HG03469 (cell line): ENCODE results near the gene OSBPL2.

Source experiments
- ATAC-seq: cut with Tn5 transposase; IDR thresholded peaks from one replicate; pipeline ENCODE4 v1.9.1; 2021; ENCODE audit warnings: mild to moderate bottlenecking, moderate library complexity, moderate number of reproducible peaks; ENCODE audit not compliant: unreplicated experiment

Gene OSBPL2

DNA sequence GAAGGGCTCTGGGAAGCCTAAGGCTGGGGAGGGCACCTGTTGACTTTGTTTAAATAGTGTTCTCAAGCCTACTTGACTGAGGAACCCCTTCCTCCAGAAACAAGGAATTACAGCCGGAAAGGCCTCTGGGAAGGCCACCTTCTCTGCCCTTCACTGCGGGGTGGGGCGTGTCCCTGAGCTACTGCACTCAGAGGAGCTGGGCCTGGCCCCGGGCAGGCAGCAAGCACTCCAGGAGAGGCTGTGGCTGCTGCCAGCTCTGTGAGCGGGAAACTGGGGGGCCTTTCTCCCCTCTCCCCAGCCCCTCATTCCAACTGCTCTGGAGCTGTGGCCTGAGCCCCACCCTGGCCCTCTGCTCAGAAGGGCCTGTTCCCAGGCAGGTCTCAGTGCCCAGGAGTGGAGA, 4.0 kb upstream of the OSBPL2 start:
- no peak for ATAC-seq

DNA sequence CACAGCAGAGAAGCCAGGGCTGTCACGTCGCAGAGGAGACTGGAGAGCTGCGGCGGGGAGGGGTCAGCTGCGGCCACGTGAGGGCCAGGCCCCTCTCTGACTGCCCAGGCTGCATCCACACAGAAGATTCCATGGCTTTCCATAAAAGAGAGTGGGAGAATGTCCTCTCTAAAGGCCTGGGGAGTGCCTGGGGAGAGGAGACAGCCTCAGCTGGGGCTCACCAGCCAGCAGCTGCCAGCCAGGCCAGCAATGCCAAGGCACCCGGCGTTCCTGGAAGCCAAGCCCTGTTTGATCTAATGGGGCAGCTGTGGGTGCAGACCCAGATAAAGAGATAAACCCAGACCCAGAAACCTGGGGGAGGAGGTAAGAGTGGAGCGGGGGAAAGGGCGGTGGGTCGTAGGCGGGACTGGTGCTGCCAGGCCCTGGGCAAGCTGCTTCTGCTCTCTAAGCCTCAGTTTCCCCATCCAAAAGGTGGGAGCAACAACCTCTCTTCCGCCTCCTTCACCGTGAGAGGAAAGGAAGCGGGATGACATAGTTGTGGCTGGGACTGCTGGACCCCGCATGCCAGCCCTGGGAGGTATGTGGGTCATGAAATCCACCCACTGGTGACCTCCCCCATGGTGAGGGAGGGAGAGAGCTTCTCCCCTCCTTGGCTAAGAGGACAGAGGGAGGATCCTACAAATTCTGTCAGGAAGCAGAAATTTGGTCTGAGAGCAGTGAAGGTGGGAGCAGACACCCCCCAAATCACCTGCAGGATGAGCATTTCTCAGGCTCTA, 3.1 kb upstream of the OSBPL2 start:
- ATAC-seq, result no peak

DNA sequence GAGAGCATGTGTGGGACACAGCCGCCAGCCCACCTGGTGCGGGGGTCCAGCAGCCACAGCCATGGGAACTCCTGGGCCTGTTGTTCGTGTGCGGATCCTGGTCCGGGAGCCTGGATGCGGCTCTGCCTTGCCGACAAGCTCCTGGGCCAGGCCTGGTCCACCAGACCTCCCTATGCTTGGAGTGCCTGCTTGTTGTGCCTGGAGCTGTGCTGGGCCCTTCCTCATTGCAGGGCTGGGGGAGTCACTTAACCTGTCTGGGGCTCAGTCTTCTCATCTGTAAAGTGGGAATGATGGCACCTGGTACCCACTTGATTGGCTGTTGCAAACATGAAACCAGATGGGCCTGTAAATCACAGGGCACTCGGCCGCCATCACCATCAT, 2.6 kb upstream of the OSBPL2 start:
- no peak for ATAC-seq

DNA sequence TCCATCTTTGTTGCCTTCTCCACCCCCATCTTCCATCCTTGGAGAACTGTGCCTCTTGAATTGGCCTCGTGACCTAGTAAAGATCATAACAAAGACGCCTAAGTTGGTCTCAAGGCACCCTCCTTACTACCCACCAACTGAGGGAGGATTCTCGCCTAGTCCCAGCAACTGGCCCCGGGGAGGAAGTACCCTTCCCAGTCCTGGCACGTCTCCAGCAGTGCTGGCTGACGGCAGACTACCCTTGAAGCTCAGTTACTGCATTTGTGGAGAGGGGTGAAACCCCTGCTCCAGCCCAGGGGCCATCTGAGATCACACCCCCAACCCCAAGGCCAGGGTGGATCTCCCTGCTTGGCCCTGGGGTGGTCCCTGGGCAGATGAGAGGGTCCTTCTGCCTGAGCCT, 2.1 kb upstream of the OSBPL2 start:
- ATAC-seq, result no peak

DNA sequence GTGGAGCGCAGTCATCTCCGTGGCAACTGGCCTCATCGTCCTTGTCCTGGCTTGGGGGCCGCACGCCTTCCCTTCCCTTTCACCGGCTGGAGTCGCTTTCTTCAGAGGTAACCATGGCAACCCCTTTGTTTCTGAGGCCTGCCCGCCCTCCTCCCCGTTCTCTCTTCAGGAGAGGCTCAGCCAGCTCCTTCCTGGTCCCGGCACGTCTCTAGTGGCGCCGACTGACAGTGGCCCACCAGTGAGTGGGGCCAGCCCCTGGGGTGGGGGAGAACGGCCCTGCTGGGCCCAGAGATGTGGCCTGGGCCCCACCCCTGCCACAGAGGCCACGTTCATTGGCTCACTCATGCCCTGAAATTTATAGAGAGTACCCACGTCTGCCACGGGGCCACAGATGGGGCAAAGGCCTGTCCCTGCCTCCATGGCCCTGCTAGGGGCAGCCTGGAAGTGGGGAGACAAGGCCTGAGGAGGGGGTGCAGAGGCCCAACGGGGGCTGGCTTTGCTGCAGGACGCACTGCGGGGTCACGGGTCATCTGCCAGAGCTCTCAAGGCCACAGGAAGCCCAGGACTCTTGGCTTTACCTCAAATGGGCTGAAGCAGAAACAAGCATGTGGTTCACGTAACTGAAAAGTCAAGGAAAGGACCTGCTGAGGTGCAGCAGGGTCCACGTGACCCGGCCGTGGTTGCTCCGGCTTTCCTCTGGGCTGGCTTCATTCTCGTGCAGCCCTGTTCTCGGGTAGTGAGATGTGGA, 1.4 kb upstream of the OSBPL2 start:
- ATAC-seq, result no peak

DNA sequence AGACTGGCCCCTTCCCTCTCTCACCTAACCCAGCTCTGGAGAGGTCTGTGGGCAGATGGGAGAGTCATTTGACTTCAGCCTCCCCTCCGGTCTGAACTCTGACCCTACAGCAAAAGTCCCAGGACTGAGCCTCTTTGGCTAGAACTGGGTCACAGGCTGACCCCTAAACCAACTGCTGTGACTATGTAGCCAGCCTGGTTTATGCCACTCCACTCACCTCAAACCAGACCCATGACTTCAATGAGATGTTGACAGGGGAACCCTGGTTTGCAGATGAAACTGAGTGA, 864 bp upstream of the OSBPL2 start:
- ATAC-seq, result no peak

DNA sequence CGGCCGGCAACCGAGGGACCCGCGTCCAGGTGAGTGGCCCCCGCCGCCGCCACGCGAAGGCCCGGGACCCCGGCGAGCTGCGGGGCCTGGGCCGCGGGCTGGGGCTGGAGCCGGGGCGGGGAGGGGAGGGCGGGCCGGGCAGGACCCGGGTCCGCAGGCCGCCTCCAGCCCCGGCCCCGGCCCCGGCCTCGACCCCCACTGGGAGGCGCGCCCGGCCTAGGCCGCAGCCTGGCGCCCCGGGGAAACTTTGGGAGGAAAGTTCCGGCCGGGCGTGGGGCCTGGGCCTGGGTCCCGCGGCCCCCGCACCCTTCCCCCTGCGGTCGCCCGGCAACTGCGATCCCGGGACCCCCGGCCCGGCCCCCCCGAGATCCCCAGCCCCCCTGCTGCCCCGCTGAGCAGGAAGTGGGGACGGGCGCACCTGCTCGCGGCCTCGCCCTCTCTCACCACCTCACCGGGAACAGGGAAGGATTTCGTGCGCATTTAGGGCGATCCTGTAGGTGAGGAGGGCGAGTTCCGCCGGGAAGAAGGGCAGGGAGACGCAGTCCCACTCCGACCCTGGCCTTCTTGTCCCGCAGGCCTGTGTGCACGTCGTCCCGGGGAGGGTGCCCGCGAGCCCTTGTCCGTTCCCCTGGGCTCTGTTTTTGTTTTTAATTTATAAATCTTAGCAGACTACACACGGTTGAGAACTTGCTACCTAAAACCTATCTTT, 402 bp downstream of the OSBPL2 start:
- ATAC-seq, result no peak

DNA sequence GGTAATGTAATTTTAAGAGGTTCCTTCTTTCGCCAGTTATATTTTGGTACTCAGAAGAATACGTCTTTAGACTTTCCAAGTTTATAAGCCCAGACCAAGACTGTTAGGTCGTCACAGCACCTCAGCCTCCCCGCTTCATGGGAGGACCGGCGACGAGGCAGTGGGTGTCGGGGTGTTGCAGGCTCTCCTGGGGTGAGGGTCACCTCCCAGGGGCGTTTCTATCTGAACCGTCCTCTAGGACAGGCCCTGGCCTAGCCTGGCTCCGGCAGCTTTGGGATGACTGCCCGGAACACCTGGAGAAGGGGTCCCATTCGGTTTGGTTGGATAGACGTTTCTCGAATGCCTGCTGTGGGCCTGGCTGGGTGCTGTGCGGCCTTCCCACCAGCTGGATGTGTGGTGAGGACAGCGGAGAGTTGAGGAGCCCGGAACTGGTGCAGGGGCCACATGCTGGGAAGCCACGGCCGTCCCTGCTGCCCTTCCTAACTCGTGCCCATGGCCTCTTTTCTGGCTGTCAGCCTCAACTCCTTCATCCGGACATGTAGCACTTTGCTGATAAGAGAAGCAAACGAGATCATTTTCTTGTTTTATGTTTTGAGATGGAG, 1.1 kb downstream of the OSBPL2 start:
- ATAC-seq, result no peak

DNA sequence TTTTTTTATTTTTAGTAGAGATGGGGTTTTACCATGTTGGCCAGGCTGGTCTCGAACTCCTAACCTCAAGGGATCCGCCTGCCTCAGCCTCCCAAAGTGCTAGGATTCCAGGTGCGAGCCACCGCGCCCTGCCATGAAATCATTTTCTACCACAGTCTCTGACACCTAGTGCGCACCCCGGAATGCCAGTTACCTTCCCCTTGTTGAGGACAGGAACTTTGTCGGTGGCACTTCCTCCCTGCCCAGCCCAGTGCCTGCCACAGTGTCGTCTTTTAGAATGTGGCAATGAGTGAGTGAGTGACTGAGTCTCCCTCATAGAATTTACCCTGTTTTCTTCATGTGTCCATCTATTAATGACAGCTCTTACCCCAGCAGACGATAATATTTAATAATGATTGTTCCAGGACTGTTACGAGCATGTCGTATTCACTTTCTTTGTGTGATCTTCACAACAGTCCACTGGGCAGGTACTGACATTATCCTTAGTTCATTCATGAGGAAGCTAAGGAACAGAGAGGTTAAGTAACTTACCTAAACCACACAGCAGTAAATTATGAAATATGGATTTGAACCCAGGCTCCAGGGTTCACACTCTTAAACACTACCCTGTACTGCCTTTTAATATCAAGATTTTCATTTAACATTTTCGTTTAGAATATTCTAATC, 1.8 kb downstream of the OSBPL2 start:
- no peak for ATAC-seq

DNA sequence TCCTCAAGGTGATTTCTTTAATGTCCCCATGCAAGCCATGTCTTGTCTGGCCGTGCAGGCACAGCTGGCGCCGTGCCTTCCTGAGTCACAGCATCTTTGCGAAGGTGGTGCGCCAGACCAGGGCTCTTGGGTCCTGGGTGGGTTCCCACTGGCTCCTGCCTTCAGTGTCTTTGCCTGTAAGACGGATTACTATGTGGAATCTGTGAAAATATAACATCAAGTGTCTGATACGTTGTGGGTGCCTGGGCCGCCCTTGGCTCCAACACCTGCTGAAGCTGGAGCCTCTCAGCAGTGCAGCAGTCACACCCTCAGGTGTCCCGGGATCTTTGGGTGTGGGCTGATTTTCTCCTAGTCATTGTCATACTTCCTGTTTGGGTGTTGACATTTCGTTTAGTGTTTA, 3.2 kb downstream of the OSBPL2 start:
- no peak for ATAC-seq

DNA sequence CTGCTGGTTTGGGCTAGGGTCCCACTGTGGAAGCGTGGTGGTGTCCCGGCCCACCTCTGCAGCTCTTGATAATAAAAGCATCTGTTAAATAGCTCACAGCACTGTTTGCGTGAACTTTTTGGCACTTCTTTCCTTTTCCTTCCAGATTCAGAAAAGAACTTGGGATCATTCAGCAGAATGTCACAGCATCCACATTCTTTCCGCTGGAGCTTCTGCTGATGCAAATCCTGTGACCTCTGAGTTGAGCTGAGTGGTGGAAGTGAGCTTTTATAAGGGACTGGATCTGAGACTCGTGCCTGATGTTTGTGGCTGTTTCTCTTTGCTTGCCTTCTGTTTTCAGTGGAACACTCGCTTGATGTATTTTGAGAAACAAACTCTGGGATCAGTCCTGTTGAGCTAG, 3.9 kb downstream of the OSBPL2 start:
- no peak for ATAC-seq

DNA sequence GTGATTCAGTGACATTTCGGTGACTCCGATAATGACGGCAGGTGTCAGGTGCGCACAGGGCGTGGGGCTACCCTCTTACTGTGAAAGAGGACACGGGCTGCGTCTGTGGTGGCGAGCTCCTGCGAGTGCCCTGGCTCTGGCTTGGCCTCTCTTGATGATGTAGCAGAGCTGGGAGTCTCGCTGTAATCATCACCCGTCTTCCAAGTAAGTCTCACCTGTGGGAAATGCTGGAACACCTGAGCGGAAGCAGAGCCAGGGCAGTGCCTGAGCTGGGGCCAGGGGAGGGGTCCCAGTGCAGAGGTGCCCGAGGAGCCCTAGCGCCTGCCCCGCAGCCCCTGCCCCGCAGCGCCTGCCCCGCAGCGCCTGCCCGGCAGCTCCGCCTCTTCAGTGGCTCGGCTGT, 4.8 kb downstream of the OSBPL2 start:
- ATAC-seq, result no peak

DNA sequence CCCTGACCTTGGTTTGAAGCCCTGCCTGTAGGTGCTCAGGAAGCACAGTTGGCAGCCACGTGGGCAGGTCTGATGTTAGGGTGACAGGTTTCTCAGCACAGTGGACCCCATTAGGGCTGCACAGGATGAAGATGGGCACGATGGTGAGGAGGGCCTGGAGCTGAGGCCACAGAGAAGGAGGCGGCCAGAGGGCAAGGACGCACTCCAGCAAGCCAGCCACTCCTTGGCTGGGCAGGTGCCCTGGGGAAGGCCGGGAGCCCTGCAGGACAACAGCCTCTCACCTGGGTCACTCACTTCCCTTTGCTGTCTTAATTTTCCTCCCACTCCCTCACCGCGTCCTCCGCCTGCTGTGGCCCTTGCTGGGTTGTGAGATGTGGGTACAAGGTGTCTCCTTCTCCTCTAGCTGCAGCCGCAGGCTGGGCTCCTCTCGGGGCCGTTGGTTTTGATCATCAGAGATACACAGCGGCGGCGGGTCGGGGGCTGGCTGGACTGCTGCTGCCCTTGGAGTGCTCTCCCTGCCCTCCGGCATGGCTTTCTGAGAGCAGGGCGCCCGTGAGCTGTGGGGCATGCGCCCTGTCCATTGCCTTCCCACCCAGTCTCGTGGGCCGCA, 5.7 kb downstream of the OSBPL2 start:
- no peak for ATAC-seq

DNA sequence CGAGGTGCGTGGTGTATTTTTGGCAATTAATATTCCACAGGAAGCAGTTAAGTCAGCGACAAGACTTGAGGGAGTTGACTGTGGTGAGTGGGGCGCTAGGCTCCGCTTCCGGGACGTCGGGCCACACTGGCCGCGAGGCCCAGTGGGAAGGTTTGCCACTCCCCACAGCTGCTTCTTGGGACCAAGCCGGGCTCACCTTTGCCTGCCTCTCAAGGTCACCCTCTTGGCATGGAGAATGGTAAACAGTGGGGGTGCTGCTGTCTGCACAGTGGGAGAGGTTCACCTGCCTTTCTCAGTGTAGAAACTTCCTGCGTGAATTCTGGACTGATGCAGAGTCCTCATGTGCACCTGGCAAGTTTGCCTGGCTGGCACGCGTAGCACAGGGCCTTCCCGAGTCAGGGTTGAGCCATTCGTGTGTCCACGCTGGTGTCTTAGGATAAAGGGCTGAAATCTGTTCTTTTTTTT, 6.4 kb downstream of the OSBPL2 start:
- no peak for ATAC-seq

DNA sequence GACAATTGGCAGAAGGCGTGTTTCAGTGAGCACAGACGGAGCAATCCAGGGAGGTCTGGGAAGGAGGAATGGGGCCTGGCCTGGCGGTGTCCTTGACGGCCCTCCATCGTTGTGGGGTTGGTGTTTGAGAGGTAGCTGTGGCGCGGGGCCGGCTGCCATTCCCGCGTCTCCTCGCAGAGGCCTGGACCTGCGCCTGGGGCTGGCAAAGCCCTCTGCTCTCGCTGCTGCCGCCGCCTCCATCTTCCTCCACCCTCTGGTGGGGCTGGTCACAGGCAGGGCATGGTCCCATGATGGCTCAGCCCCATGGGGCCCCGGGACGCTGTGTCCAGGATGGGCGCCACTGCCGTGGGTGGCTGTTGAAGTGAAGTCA, 7.6 kb downstream of the OSBPL2 start:
- no peak for ATAC-seq

DNA sequence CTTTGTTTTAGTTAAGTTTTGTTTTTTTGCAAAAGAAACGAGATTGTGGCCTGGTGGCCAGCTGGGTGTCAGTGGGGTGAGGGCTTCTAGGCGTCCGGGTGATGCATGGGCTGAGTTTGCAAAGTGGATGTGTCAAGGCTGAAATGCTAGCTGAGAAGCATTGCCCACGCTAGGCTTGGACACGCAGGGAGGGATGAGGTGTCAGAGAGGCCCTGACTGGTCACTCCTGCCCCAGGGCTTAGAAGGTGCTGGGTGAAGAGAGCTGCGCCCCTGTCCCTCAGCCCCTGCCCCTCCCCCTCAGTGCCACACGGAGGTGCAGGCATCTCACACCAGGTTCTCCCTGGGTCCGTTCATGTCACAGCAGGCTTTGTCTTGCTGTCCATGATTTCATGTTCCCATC, 8.1 kb downstream of the OSBPL2 start:
- ATAC-seq, result no peak

DNA sequence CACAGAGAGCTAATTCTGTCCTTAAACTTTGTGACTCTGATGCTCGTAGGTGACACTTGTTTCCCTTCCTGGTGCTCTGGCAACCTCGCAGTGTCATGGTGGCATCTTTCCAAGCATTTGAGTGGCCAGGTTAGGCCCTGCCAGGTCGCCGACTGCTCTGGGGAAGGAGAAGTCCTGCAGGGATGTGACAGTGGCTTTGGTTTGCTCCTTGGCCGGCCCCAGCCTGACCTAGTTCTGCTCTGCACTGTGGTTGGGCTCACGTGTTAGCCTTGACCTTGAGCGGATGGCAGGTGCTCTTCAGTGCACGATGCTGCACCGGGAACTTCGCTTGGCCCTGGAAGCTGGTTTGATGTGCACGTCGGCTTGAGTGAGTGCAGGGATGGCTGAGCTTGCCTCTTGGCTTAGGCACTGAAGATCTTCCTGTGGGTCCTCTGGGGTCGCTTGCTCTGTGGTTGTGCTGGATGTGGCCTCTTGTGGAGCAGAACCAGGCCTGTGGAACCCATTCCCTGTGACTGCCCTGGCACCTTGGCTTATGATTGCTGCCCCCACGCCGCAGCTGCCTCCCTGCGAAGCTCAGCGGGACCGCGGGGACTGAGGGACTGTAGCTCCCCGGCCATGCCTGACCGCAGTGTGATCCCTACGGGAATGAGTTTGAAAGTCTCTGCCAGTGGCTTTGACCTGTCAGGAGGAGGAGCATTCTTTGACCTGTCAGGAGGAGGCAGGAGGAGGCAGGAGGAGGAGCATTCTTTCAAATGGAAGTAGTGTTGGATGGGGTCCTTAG, 8.7 kb downstream of the OSBPL2 start:
- no peak for ATAC-seq

DNA sequence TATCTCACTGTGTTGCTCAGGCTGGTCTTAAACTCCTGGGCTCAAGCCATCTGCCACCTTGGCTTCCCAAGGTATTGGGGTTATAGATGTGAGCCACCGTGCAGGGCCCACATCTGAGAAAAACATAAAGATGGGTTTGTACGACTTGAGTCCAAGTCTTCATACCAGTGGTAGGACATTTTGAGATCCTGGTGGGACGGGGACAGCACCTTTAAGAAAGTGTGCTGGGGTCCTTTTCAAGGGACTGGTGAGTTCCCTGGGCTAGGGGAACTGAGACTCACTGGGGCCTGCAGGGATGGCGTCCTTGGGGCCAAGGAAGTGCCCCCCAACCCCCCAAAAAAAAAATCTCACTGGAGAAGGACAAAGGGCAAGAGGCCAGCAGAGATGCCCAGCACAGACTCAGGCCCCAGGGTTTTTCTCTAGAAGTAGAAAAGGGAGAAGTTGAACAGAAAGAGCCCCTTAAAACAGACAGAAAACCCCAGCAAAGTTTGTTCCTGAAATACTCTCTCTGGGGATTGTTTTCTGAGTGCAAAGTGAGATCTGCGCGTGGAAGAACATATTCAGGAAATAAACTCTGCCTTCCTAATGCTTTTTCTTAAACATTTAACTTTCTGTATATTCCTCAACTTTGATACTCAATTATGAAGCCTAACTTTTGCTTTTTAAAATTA, 10.7 kb downstream of the OSBPL2 start:
- no peak for ATAC-seq

DNA sequence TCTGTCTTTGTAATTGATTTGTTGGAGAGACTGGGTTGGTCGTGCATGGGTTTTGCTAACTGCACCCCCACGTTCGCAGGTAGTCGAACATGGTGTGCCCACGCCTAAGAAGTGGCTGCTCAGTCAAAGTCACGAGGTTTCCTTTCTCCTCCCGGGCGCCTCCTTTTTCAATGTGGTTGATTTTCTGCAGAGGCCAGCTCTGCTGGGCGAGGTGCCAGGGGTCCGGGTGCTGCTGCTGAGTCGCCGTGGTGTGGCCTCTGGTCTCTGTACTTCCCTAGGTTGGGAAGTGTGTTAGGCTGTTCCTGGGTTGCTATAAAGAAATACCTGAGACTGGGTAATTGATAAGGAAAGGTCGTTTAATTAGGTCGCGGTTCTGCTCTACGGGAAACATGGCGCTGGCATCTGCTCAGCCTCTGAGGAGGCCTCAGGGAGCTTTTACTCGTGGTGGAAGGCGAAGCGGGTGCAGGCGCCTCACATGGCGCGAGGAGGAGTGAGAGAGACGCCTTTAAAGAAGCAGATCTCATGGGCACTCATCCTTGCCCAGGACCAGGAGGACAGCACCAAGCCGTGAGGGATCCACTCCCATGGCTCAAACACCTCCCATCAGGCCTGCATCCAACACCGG, 14.1 kb downstream of the OSBPL2 start:
- ATAC-seq, result no peak
